Stimulated activated CD4-positive, alpha-beta T cell treated with anti-CD3 and anti-CD28 coated beads, Interleukin-2, amount 100 ng/mL, for 24 hours (primary cell): ENCODE results near the gene RAB11FIP2.

Experiments
- DNase-seq, 2 donors: peaks; one replicate each; pipeline ENCODE4 v3.0.0-alpha.2; 2020

RAB11FIP2 gene

GRCh38 chr10:118033905-118034304, 12.8 kb downstream of the RAB11FIP2 start:
- no peak for DNase-seq

GRCh38 chr10:118032564-118032963, 14.2 kb downstream of the RAB11FIP2 start:
- no peak for DNase-seq

GRCh38 chr10:118031351-118032075, 15.2 kb downstream of the RAB11FIP2 start:
- no peak for DNase-seq

GRCh38 chr10:118028619-118029018, 18.1 kb downstream of the RAB11FIP2 start:
- no peak for DNase-seq

GRCh38 chr10:118027397-118027796, 19.3 kb downstream of the RAB11FIP2 start:
- DNase-seq: no peak

GRCh38 chr10:118026936-118027335, 19.8 kb downstream of the RAB11FIP2 start:
- no peak for DNase-seq

GRCh38 chr10:118020365-118020764, 26.4 kb downstream of the RAB11FIP2 start:
- no peak for DNase-seq

- DNase-seq: no peak
Measured at GRCh38 chr10:118017850-118018249, 28.9 kb downstream of the RAB11FIP2 start.

- no peak for DNase-seq
Measured at GRCh38 chr10:118017071-118017740, 29.5 kb downstream of the RAB11FIP2 start.

- no peak for DNase-seq
Measured at GRCh38 chr10:118012952-118013525, 33.7 kb downstream of the RAB11FIP2 start.

- DNase-seq: no peak
Measured at GRCh38 chr10:118007773-118008172, 39.0 kb downstream of the RAB11FIP2 start.

- DNase-seq: no peak
Measured at GRCh38 chr10:118003126-118003525, 43.6 kb downstream of the RAB11FIP2 start.

- DNase-seq: no peak
Measured at GRCh38 chr10:118002581-118002980, 44.2 kb downstream of the RAB11FIP2 start.

- no peak for DNase-seq
Measured at GRCh38 chr10:117997673-117998072, 49.1 kb downstream of the RAB11FIP2 start.

- no peak for DNase-seq
Measured at GRCh38 chr10:117996709-117997108, 50.0 kb downstream of the RAB11FIP2 start.

- no peak for DNase-seq
Measured at GRCh38 chr10:117994771-117995170, 52.0 kb downstream of the RAB11FIP2 start.

- no peak for DNase-seq
Measured at GRCh38 chr10:117993166-117993565, 53.6 kb downstream of the RAB11FIP2 start.

- DNase-seq: no peak
Measured at GRCh38 chr10:117991701-117992100, 55.0 kb downstream of the RAB11FIP2 start.

- DNase-seq: no peak
Measured at GRCh38 chr10:117989962-117990361, 56.8 kb downstream of the RAB11FIP2 start.

- DNase-seq: no peak
Measured at GRCh38 chr10:117988814-117989213, 57.9 kb downstream of the RAB11FIP2 start.

GRCh38 chr10:117987244-117987909, 59.4 kb downstream of the RAB11FIP2 start:
- DNase-seq: no peak

GRCh38 chr10:117983961-117984360, 62.8 kb downstream of the RAB11FIP2 start:
- DNase-seq: no peak
